ENCODE measurements around the gene UCK1.
"Not testable (repeated sequence)": the region's sequence is repeated elsewhere in the genome, so short reads cannot be mapped to it uniquely, and the experiment has no call there.

Gene UCK1

GRCh38 chr9:131554087-131554842 lies 23.2 kb upstream of the UCK1 start:
- DNase-seq (ENCODE audit: low read depth) = no peak

- no peak for DNase-seq (ENCODE audit: low read depth)
These were observed 21.0 kb upstream of the UCK1 start for GRCh38 chr9:131552030-131552429.

GRCh38 chr9:131550465-131550864 lies 19.4 kb upstream of the UCK1 start:
- DNase-seq (ENCODE audit: low read depth) = not testable (repeated sequence)

- DNase-seq (ENCODE audit: low read depth) = not testable (repeated sequence)
These were observed 18.1 kb upstream of the UCK1 start for GRCh38 chr9:131549186-131549585.

GRCh38 chr9:131546336-131547084 lies 15.4 kb upstream of the UCK1 start:
- no peak for DNase-seq (ENCODE audit: low read depth)

GRCh38 chr9:131545786-131546335 lies 14.8 kb upstream of the UCK1 start:
- no peak for DNase-seq (ENCODE audit: low read depth)

- DNase-seq (ENCODE audit: low read depth) = no peak
These were observed 14.1 kb upstream of the UCK1 start, which contains the start of gene PRRT1B for GRCh38 chr9:131545003-131545785. Gene PRRT1B (plus strand): TSS chr9:131545523. CDS start chr9:131545616, 93 bp downstream.

GRCh38 chr9:131543141-131543540 lies 12.1 kb upstream of the UCK1 start:
- DNase-seq (ENCODE audit: low read depth) = no peak

GRCh38 chr9:131539223-131539923 lies 8.3 kb upstream of the UCK1 start:
- DNase-seq (ENCODE audit: low read depth) = no peak

GRCh38 chr9:131537946-131538345 lies 6.9 kb upstream of the UCK1 start:
- no peak for DNase-seq (ENCODE audit: low read depth)

GRCh38 chr9:131534721-131535237 lies 3.7 kb upstream of the UCK1 start:
- no peak for DNase-seq (ENCODE audit: low read depth)

GRCh38 chr9:131530546-131530919 lies 530 bp downstream of the UCK1 start:
- DNase-seq (ENCODE audit: low read depth) = no peak

- no peak for DNase-seq (ENCODE audit: low read depth)
These were observed 1.2 kb downstream of the UCK1 start for GRCh38 chr9:131529597-131530545.

- DNase-seq (ENCODE audit: low read depth) = no peak
These were observed 2.1 kb downstream of the UCK1 start for GRCh38 chr9:131528886-131529505.

- DNase-seq (ENCODE audit: low read depth) = no peak
These were observed 2.9 kb downstream of the UCK1 start for GRCh38 chr9:131528186-131528585.

- no peak for DNase-seq (ENCODE audit: low read depth)
These were observed 5.2 kb downstream of the UCK1 start for GRCh38 chr9:131525643-131526565.

- DNase-seq (ENCODE audit: low read depth) = no peak
These were observed 6.3 kb downstream of the UCK1 start for GRCh38 chr9:131524665-131525315.
